Osteocyte (in vitro differentiated cells): Measurements from ENCODE around the gene LMF2. TPM values are rescaled to one million over a fixed set of nuclear protein-coding genes. Genes with fewer than 3 reads are reported as not detected.

Experiments used
- DNase-seq: peaks from one replicate; pipeline ENCODE4 v3.0.0; 2021; ENCODE audit warnings: mixed read lengths; ENCODE audit not compliant: unreplicated experiment; ENCODE audit errors: extremely low spot score
- H3K27ac Mint-ChIP-seq: one replicate; pipeline ENCODE4 v1.8.0; 2021; ENCODE audit warnings: mild to moderate bottlenecking, mixed read lengths; ENCODE audit not compliant: unreplicated experiment
- H3K27me3 Mint-ChIP-seq: one replicate; pipeline ENCODE4 v1.8.0; 2021; ENCODE audit warnings: mixed read lengths; ENCODE audit not compliant: unreplicated experiment
- H3K36me3 Mint-ChIP-seq: one replicate; pipeline ENCODE4 v1.8.0; 2021; ENCODE audit warnings: mixed read lengths; ENCODE audit not compliant: unreplicated experiment
- H3K4me1 Mint-ChIP-seq: one replicate; pipeline ENCODE4 v1.8.0; 2021; ENCODE audit warnings: mixed read lengths; ENCODE audit not compliant: unreplicated experiment
- H3K4me3 Mint-ChIP-seq: one replicate; pipeline ENCODE4 v1.8.0; 2021; ENCODE audit warnings: mild to moderate bottlenecking, moderate library complexity, mixed read lengths; ENCODE audit not compliant: unreplicated experiment
- H3K9me3 Mint-ChIP-seq: one replicate; pipeline ENCODE4 v1.8.0; 2021; ENCODE audit warnings: mixed read lengths; ENCODE audit not compliant: unreplicated experiment
- CTCF ChIP-seq: fragments of 200-600 bp; sonication (generic); IDR thresholded peaks from 2 replicates; pipeline ENCODE4 v1.5.0; 2021; ENCODE audit warnings: antibody characterized with exemption, mild to moderate bottlenecking, moderate library complexity
- total RNA-seq: library from RNA; stranded (reverse); gene quantifications from 2 replicates; pipeline ENCODE4 v1.2.1, GENCODE V29; 2021

LMF2 gene
- total RNA-seq, 1 donor from 2014 or later: 107 TPM

DNA sequence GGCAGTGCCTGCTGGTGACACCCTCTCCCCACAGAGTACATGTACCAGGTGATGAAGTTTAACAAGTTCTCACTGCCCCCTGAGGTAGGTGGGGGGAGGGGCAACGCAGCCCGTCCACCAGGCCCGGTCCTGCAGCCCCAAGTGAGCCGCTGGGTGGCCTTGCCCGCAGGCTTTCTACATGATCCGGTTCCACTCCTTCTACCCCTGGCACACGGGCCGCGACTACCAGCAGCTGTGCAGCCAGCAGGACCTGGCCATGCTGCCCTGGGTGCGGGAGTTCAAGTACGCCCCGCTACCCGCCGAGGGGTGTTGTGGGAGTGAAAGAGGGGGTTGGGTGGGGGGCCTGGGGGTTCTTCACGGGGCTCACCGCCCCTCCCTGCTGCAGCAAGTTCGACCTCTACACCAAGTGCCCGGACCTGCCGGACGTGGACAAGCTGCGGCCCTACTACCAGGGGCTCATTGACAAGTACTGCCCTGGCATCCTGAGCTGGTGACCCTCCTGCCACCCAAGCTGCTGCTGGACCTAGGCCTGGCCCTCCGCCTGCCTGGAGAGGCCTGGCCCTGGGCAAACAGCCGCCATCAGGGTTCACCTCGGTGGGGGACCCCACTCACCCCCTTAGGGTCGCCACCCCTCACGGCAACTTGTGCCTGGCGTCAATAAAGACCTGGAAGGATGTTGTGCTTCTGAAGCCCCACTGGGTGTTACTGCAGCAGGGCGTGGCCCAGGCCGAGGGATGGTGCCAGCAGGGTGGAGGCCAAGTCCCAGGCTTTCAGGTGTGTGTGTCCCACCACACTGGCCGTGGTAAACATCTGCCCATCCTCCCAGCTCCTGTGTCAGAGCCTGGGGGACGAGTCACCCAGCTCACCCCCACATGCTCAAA lies 17.9 kb downstream of the LMF2 start:
- no peak for TF ChIP-seq CTCF
- DNase-seq: no peak
- H3K9me3 Mint-ChIP-seq: no peaks in the 10 kb centered on the region
- H3K4me1 Mint-ChIP-seq: peaks cover 9% of the 10 kb centered on the region
- no peak overlapping the region for H3K27ac Mint-ChIP-seq
- no peaks in the 10 kb centered on the region for H3K36me3 Mint-ChIP-seq
- no peak overlapping the region for H3K4me3 Mint-ChIP-seq
- no peaks in the 10 kb centered on the region for H3K27me3 Mint-ChIP-seq

GRCh38 chr22:50488886-50489285 lies 18.6 kb downstream of the LMF2 start:
- H3K27me3 Mint-ChIP-seq: no peaks in the 10 kb centered on the region
- peaks cover 2% of the 10 kb centered on the region for H3K36me3 Mint-ChIP-seq
- H3K9me3 Mint-ChIP-seq: no peaks in the 10 kb centered on the region
- no peak overlapping the region for H3K4me3 Mint-ChIP-seq
- TF ChIP-seq CTCF: no peak
- peaks cover 9% of the 10 kb centered on the region for H3K4me1 Mint-ChIP-seq
- DNase-seq: no peak
- H3K27ac Mint-ChIP-seq: no peak overlapping the region

DNA sequence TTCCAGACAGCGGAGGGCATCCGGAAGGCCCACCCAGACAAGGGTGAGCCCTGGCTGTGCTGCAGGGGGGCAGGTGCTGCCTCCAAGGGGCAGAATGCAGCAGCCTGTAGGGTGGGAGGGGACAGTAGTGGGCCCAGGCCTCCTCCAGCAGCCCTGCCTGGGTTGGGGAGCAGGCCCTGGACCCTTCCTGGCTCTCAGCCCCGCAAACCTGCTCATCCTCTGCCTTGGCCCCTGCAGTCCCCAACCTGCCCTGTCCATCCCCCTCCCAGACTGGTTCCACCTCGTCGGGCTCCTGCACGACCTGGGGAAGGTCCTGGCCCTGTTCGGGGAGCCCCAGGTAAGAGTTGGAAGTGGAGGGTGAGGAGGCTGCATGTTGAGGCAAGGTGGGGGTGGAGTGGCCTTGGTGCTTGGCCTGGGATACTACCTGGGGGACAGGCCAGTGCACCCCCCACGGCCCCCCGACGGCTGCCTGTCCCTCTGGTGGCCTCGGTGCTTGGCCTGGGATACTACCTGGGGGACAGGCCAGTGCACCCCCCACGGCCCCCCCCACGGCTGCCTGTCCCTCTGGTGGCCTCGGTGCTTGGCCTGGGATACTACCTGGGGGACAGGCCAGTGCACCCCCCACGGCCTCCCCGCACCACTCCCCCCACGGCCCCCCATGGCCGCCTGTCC lies 19.4 kb downstream of the LMF2 start:
- no peak for DNase-seq
- Mint-ChIP-seq H3K4me3 (no peak overlapping the region), H3K4me1 (peaks cover 10% of the 10 kb centered on the region), H3K9me3 (no peaks in the 10 kb centered on the region), H3K27ac (no peak overlapping the region), H3K27me3 (no peaks in the 10 kb centered on the region), H3K36me3 (peaks cover 2% of the 10 kb centered on the region)
- TF ChIP-seq CTCF: no peak

- Mint-ChIP-seq H3K9me3 (no peaks in the 10 kb centered on the region), H3K27ac (no peak overlapping the region), H3K27me3 (no peaks in the 10 kb centered on the region), H3K4me1 (peaks cover 12% of the 10 kb centered on the region), H3K36me3 (peaks cover 2% of the 10 kb centered on the region), H3K4me3 (no peak overlapping the region)
- no peak for DNase-seq
- no peak for TF ChIP-seq CTCF
Observed at GRCh38 chr22:50487290-50488005, 20.1 kb downstream of the LMF2 start.
